Renal cortical epithelial cell (primary cell): Measurements from ENCODE around the gene PEAK3. TPM values are rescaled to one million over a fixed set of nuclear protein-coding genes. Genes with fewer than 3 reads are reported as not detected.

Experiments used
- total RNA-seq: library from RNA; depleted of rRNA; stranded (reverse); fragments of >200 nt; gene quantifications from 2 replicates; pipeline ENCODE4 v1.2.3, GENCODE V29; 2014

The PEAK3 gene
- total RNA-seq, 1 donor from 2014 or later: 0.05 TPM

Other genes starting within 250 kb of the PEAK3 start
- gene MKNK2, start 230.9 kb downstream of the PEAK3 start, total RNA-seq: 78.8 and 193 TPM in 2 replicates
- gene MOB3A, start 185.8 kb downstream of the PEAK3 start, total RNA-seq: 16.0 and 46.7 TPM in 2 replicates
- gene IZUMO4, start 185.3 kb downstream of the PEAK3 start, total RNA-seq: 0.89 and 3.5 TPM in 2 replicates
- 111 and 175 TPM in 2 replicates for gene AP3D1, start 130.6 kb downstream of the PEAK3 start, total RNA-seq
- 1.9 and 8.4 TPM in 2 replicates for gene DOT1L, start 118.2 kb downstream of the PEAK3 start, total RNA-seq
- 68.1 and 121 TPM in 2 replicates for gene PLEKHJ1, start 45.8 kb downstream of the PEAK3 start, total RNA-seq
- 21.0 and 39.2 TPM in 2 replicates for gene SF3A2, start 45.4 kb downstream of the PEAK3 start, total RNA-seq
- 1.0 TPM in 1 of 2 replicates, not detected in the other for gene AMH, start 32.9 kb downstream of the PEAK3 start, total RNA-seq
- gene JSRP1, start 25.8 kb downstream of the PEAK3 start, total RNA-seq: 3.3 TPM in 1 of 2 replicates, not detected in the other
- gene LINGO3, start 26.0 kb upstream of the PEAK3 start, total RNA-seq: 0.05 TPM in 1 of 2 replicates, not detected in the other
- 69.3 and 119 TPM in 2 replicates for gene LSM7, start 46.4 kb upstream of the PEAK3 start, total RNA-seq
- 12.5 and 43.7 TPM in 2 replicates for gene SPPL2B, start 46.5 kb upstream of the PEAK3 start, total RNA-seq
- gene TMPRSS9, start 78.1 kb upstream of the PEAK3 start, total RNA-seq: 0.05 TPM in 1 of 2 replicates, not detected in the other
- gene TIMM13, start 145.4 kb upstream of the PEAK3 start, total RNA-seq: 31.8 and 45.5 TPM in 2 replicates
- 47.4 and 75.4 TPM in 2 replicates for gene LMNB2, start 174.8 kb upstream of the PEAK3 start, total RNA-seq
- 31.4 and 50.2 TPM in 2 replicates for gene GADD45B, start 194.0 kb upstream of the PEAK3 start, total RNA-seq